AG04449 (cell line): ENCODE measurements around the gene DCTN2.

Experiments used
- CTCF ChIA-PET: fragments of 350-600 bp; formaldehyde crosslinking; extraction: SDS; loops from one replicate; lab custom pipeline; 2021; ENCODE audit warnings: antibody characterized with exemption; lab: Yijun Ruan, JAX
- POLR2A ChIA-PET: fragments of 400-600, 350-600 bp; formaldehyde crosslinking; extraction: SDS; loops from one replicate; lab custom pipeline; 2020; ENCODE audit warnings: antibody characterized with exemption, inconsistent platforms; lab: Yijun Ruan, JAX
- DNase-seq: peaks from one replicate; pipeline ENCODE4 v3.0.0-alpha.2; 2010; ENCODE audit warnings: low read depth, low spot score
- H3K4me3 ChIP-seq: 2 replicates; pipeline ENCODE4 v1.5.1; 2011; ENCODE audit warnings: low read depth, mild to moderate bottlenecking, control low read depth, low read length
- CTCF ChIP-seq: IDR thresholded peaks from one replicate; pipeline ENCODE4 v1.5.1; 2011; ENCODE audit warnings: mild to moderate bottlenecking, moderate library complexity, low read length, control low read depth, inconsistent platforms; ENCODE audit not compliant: insufficient read depth; ENCODE audit errors: missing control alignments

Gene DCTN2

GRCh38 chr12:57536597-57536942, 10.4 kb downstream of the DCTN2 start:
- ChIA-PET POLR2A (no interaction called here), CTCF (interaction anchor here (1.7 to 3.4 kb wide), 2 partner anchors 10 to 47 kb away, joined by 4 to 11 read pairs; partner anchors contain the start of gene DCTN2)
- no peak for TF ChIP-seq CTCF
- no peak overlapping the region for H3K4me3 ChIP-seq
- DNase-seq = no peak

- POLR2A ChIA-PET = interaction anchor here (1.2 kb wide), 1 partner anchor 11 kb away, joined by 5 read pairs; no protein-coding TSS in a partner anchor
- TF ChIP-seq CTCF = no peak
- H3K4me3 ChIP-seq = no peak overlapping the region
- no peak for DNase-seq
- CTCF ChIA-PET = interaction anchor here (1.7 to 3.4 kb wide), 3 partner anchors 11 to 47 kb away, joined by 4 to 11 read pairs (median 4); partner anchors contain the start of gene DCTN2
Observed at GRCh38 chr12:57535764-57536596, 11.0 kb downstream of the DCTN2 start.

DNA sequence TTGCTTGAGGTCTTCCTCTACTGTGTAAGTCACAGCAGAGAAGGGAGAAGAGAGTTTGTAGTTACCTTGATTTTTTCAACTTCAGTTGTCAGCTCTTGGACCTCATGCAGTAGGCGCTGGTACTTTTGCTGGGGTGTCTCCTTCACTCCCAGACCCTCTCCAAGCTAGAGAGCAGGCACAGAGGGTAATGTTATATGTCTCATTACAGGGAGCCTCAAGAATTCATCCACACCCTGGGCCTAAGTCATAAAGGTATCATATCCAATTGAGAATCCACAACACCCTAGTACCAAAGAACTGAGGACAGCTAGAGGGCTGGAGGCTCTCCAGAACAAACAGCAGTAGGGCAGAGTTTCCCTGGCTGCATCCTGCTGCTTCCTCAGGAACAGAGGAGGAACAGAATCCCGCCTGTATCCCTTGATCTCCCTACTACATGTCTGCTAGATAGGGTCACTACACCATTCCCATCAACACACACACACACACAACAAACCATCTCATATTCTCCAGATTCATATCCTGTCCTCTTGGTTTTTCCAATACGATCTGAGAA, 11.9 kb downstream of the DCTN2 start:
- no peak for DNase-seq
- H3K4me3 ChIP-seq = no peak overlapping the region
- ChIA-PET POLR2A (interaction anchor here (1.0 to 1.2 kb wide), 3 partner anchors 11 to 12 kb away, joined by 3 to 5 read pairs (median 4); partner anchors contain the start of genes DCTN2 and MBD6), CTCF (interaction anchor here (1.7 to 3.4 kb wide), 3 partner anchors 12 to 48 kb away, joined by 4 to 11 read pairs (median 4); partner anchors contain the start of gene DCTN2)
- TF ChIP-seq CTCF = no peak

GRCh38 chr12:57534250-57534649, 12.7 kb downstream of the DCTN2 start:
- ChIA-PET CTCF (interaction anchor here (1.9 to 3.4 kb wide), 2 partner anchors 11 to 12 kb away, joined by 4 to 11 read pairs; partner anchors contain the start of gene DCTN2), POLR2A (interaction anchor here (1.0 to 1.1 kb wide), 2 partner anchors 11 to 13 kb away, joined by 3 to 4 read pairs; partner anchors contain the start of genes DCTN2 and MBD6)
- H3K4me3 ChIP-seq = no peak overlapping the region
- DNase-seq = no peak
- TF ChIP-seq CTCF = no peak

DNA sequence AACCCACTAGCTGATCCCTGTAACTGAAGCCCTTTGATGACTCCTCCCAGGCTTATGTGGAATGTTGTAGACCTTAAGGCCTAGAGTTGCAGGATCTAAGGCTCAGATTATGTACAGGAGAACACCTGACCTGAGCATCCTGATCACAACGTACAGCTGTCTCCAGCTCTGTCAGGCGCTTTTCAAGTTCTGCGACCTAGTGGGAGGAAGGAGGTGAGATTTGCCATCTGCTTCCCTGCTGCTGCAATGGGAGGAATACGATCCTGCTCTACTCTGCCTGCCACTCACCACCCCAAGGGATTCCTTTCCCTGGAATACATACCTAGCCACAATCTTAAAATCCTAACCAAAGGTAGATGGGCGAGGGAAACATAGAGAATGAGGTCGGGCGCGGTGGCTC, 13.9 kb downstream of the DCTN2 start:
- H3K4me3 ChIP-seq = no peak overlapping the region
- no peak for TF ChIP-seq CTCF
- no peak for DNase-seq
- CTCF ChIA-PET = interaction anchor here (0.8 to 1.9 kb wide), 3 partner anchors 50 to 87 kb away, joined by 3 to 5 read pairs (median 3); no protein-coding TSS in a partner anchor
- POLR2A ChIA-PET = interaction anchor here (2.1 kb wide), 1 partner anchor 9 kb away, joined by 10 read pairs; no protein-coding TSS in a partner anchor

DNA sequence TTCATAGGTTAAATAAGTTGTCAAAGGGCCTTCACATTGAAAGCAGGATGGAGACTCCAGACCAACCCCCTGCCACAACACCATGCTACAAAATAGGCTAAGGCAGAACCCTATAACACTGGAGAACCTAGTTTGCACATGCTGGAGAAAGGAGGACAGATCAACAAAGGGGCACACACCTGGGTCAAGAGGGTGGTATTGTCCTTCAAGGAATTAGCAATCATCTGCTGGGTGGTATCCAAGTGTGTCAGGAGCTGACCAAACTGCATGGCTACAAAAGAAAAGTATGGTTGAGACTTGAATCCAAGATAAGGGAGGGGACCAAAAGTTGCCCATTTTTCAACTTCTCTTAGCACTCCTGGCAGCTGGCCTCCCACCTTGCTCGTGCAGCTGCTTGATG, 15.2 kb downstream of the DCTN2 start:
- TF ChIP-seq CTCF = no peak
- CTCF ChIA-PET = interaction anchor here (1.9 kb wide), 1 partner anchor 51 kb away, joined by 5 read pairs; no protein-coding TSS in a partner anchor
- no peak overlapping the region for H3K4me3 ChIP-seq
- DNase-seq = no peak
- POLR2A ChIA-PET = interaction anchor here (1.6 to 2.6 kb wide), 3 partner anchors 8 to 15 kb away, joined by 6 to 10 read pairs (median 8); partner anchors contain the start of genes DCTN2 and DDIT3
